MM.1S (cell line): ENCODE data around the gene UBXN11.

Source experiments
- DNase-seq: peaks from one replicate; pipeline ENCODE4 v3.0.0-alpha.2; 2015
- H2AFZ ChIP-seq: fragments of 300-600 bp; sonication (generic); 2 replicates; pipeline ENCODE4 v1.6.0; 2016; ENCODE audit warnings: antibody characterized with exemption, low read length
- H3F3A ChIP-seq: fragments of 300-600 bp; sonication (generic); 2 replicates; pipeline ENCODE4 v1.6.1; 2016; ENCODE audit warnings: mild to moderate bottlenecking, antibody characterized with exemption, low read length, moderate library complexity, mixed read lengths; ENCODE audit not compliant: insufficient read depth
- H3K27ac ChIP-seq: fragments of 300-600 bp; sonication (generic); 2 replicates; pipeline ENCODE4 v1.5.1; 2016; ENCODE audit warnings: mild to moderate bottlenecking, low read length
- H3K27me3 ChIP-seq: fragments of 300-600 bp; sonication (generic); replicated peaks from 2 replicates; pipeline ENCODE4 v1.6.0; 2016; ENCODE audit warnings: low read length; ENCODE audit not compliant: insufficient read depth
- H3K36me3 ChIP-seq: fragments of 300-600 bp; sonication (generic); replicated peaks from 2 replicates; pipeline ENCODE4 v1.6.1; 2016; ENCODE audit warnings: mild to moderate bottlenecking, low read length, mixed read lengths; ENCODE audit not compliant: insufficient read depth
- H3K4me1 ChIP-seq: fragments of 300-600 bp; sonication (generic); 2 replicates; pipeline ENCODE4 v1.6.1; 2016; ENCODE audit warnings: low read length, mixed read lengths
- H3K4me2 ChIP-seq: fragments of 300-600 bp; sonication (generic); 2 replicates; pipeline ENCODE4 v1.6.0; 2016; ENCODE audit warnings: low read depth, low read length
- H3K4me3 ChIP-seq: fragments of 300-600 bp; sonication (generic); 2 replicates; pipeline ENCODE4 v1.5.1; 2016; ENCODE audit warnings: low read length, mixed read lengths
- H3K79me2 ChIP-seq: fragments of 300-600 bp; sonication (generic); 2 replicates; pipeline ENCODE4 v1.6.1; 2016; ENCODE audit warnings: mixed run types, low read length, mixed read lengths
- H3K9ac ChIP-seq: fragments of 300-600 bp; sonication (generic); 2 replicates; pipeline ENCODE4 v1.6.1; 2016; ENCODE audit warnings: low read length, mixed read lengths
- H3K9me2 ChIP-seq: fragments of 300-600 bp; sonication (generic); replicated peaks from 2 replicates; pipeline ENCODE4 v1.6.1; 2016; ENCODE audit warnings: mild to moderate bottlenecking, low read length, mixed read lengths; ENCODE audit not compliant: insufficient read depth
- H3K9me3 ChIP-seq: fragments of 300-600 bp; sonication (generic); replicated peaks from 2 replicates; pipeline ENCODE4 v1.6.1; 2016; ENCODE audit warnings: mild to moderate bottlenecking, low read length, mixed read lengths; ENCODE audit not compliant: insufficient read depth
- H4K20me1 ChIP-seq: fragments of 300-600 bp; sonication (generic); 2 replicates; pipeline ENCODE4 v1.6.1; 2016; ENCODE audit warnings: mild to moderate bottlenecking, low read length, moderate library complexity, mixed read lengths; ENCODE audit not compliant: insufficient read depth
- EZH2 ChIP-seq: fragments of 300-600 bp; sonication (generic); optimal IDR thresholded peaks from 2 replicates; pipeline ENCODE3; 2017; ENCODE audit warnings: low read depth, mild to moderate bottlenecking, antibody characterized with exemption, low read length, mixed read lengths
- EZH2phosphoT487 ChIP-seq: fragments of 300-600 bp; sonication (generic); IDR thresholded peaks from 2 replicates; pipeline ENCODE4 v1.6.1; 2018; ENCODE audit warnings: antibody characterized with exemption, low read length
- TF ChIP-seq, protein P1 (sequence below): fragments of 300-600 bp; sonication (generic); IDR thresholded peaks from 2 replicates; pipeline ENCODE4 v1.5.1; 2016; ENCODE audit warnings: antibody characterized with exemption, low read length, mixed read lengths

Gene UBXN11

DNA sequence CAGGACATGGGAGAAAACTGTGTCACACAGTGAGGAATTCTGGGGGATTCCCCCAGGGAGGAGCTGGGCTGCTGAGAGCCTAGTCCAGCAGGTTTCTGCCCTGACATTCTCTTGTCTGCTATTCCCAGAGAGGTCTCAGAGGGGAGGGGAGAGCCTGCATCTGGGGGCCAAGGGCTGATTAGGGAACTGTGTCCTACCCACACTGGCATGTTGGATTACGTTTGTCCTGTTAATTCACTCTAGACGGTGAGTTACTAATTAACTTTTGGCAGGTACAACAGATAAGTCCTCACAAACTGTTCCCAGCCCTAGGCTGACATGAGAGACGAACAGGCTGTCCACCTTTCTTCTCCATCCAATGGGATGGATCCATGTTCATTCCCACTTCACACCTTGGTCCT is 29.2 kb downstream of the UBXN11 start:
- Histone ChIP-seq H4K20me1 (no peaks in the 10 kb centered on the region), H3K4me1 (peaks cover 16% of the 10 kb centered on the region), H3K79me2 (peaks cover 25% of the 10 kb centered on the region), H3K36me3 (peaks cover 14% of the 10 kb centered on the region), H3K27ac (no peak overlapping the region), H2AFZ (no peak overlapping the region), H3K9ac (no peak overlapping the region), H3F3A (peaks cover 23% of the 10 kb centered on the region), H3K9me3 (no peaks in the 10 kb centered on the region), H3K4me2 (no peak overlapping the region), H3K27me3 (no peaks in the 10 kb centered on the region), H3K9me2 (no peaks in the 10 kb centered on the region), H3K4me3 (no peak overlapping the region)
- TF ChIP-seq EZH2phosphoT487, result no peak
- TF ChIP-seq, protein P1, sequence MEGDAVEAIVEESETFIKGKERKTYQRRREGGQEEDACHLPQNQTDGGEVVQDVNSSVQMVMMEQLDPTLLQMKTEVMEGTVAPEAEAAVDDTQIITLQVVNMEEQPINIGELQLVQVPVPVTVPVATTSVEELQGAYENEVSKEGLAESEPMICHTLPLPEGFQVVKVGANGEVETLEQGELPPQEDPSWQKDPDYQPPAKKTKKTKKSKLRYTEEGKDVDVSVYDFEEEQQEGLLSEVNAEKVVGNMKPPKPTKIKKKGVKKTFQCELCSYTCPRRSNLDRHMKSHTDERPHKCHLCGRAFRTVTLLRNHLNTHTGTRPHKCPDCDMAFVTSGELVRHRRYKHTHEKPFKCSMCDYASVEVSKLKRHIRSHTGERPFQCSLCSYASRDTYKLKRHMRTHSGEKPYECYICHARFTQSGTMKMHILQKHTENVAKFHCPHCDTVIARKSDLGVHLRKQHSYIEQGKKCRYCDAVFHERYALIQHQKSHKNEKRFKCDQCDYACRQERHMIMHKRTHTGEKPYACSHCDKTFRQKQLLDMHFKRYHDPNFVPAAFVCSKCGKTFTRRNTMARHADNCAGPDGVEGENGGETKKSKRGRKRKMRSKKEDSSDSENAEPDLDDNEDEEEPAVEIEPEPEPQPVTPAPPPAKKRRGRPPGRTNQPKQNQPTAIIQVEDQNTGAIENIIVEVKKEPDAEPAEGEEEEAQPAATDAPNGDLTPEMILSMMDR, result no peak
- TF ChIP-seq EZH2, result no peak
- DNase-seq, result no peak

DNA sequence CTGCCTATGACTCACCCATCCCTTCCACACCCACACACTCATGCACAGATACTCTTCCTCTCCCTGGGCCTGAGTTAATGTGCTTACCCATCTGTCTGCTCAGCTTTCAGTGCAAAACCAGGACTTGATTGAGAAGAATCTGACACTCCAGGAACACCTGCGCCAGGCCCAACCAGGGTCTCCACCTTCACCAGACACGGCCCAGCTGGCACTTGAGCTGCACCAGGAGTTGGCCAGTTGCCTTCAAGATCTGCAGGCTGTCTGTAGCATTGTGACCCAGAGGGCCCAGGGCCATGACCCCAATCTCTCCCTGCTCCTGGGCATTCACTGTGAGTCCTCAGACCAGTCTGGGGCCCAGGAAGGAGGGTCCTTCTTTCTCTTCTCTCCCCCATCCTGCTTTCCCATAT is 30.0 kb downstream of the UBXN11 start:
- TF ChIP-seq EZH2, result no peak
- no peak for TF ChIP-seq EZH2phosphoT487
- TF ChIP-seq, protein P1, result no peak
- no peaks in the 10 kb centered on the region for H4K20me1 ChIP-seq
- H3K9me2 ChIP-seq, result no peaks in the 10 kb centered on the region
- H3K36me3 ChIP-seq, result peaks cover 14% of the 10 kb centered on the region
- no peaks in the 10 kb centered on the region for H3K9me3 ChIP-seq
- no peak overlapping the region for H3K4me2 ChIP-seq
- no peaks in the 10 kb centered on the region for H3K27me3 ChIP-seq
- H3K9ac ChIP-seq, result no peak overlapping the region
- H3K4me1 ChIP-seq, result peaks cover 16% of the 10 kb centered on the region
- DNase-seq, result no peak
- peaks cover 23% of the 10 kb centered on the region for H3F3A ChIP-seq
- H3K27ac ChIP-seq, result no peak overlapping the region
- no peak overlapping the region for H2AFZ ChIP-seq
- peaks cover 21% of the 10 kb centered on the region for H3K79me2 ChIP-seq
- H3K4me3 ChIP-seq, result no peak overlapping the region

DNA sequence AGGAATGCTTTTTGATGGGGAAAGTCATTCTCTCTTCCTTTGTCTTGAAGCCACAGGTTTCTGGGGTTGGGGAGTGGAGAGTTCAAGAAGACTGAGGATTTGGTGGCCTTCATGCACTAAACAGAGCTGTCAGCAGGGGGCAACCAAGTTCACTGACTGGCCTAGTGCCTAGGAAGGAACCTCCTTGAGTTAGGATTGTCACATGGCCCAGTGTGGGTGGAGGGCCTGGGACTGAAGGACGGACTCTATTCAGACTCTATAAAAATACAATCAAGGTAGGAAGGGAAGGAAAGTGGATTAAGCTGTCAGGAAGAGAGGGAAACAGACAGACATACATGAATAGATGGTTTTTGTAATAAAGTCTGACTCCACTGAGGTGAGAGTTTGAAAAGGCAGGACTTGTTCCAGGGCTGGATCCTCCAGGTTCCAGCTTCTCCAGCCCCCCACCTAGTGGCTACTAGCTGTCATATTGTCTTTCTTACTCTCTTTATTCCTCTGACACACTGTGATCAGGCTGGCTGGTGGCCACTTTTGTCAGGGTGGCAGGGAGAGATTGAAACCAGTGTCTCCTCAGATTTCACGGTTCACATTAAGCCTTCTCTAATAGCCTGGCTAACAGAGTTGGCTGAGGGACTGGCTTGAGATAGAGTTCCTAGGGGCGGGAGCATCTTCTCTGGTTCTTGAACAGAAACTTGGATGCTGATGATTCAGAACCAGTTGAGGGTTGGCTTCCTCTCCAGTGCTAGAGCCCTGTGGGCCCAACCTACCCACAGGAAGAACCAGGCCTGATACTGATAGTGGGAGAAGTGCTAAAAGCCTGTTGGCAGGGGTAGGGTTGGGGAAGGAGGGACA is 30.6 kb downstream of the UBXN11 start:
- no peak for TF ChIP-seq EZH2phosphoT487
- TF ChIP-seq, protein P1, result peak; percentile 84
- H3K27ac ChIP-seq, result peak overlapping the region; percentile 16; the same call in 1 of the 2 replicates
- H3K27me3 ChIP-seq, result no peaks in the 10 kb centered on the region
- no peak overlapping the region for H3K9ac ChIP-seq
- no peak overlapping the region for H3K4me2 ChIP-seq
- H2AFZ ChIP-seq, result no peak overlapping the region
- H3K9me3 ChIP-seq, result no peaks in the 10 kb centered on the region
- peaks cover 16% of the 10 kb centered on the region for H3K4me1 ChIP-seq
- H3K79me2 ChIP-seq, result peaks cover 15% of the 10 kb centered on the region
- DNase-seq, result peak; percentile 74
- no peak overlapping the region for H3K4me3 ChIP-seq
- peaks cover 14% of the 10 kb centered on the region for H3K36me3 ChIP-seq
- H3F3A ChIP-seq, result peaks cover 23% of the 10 kb centered on the region
- H4K20me1 ChIP-seq, result no peaks in the 10 kb centered on the region
- no peaks in the 10 kb centered on the region for H3K9me2 ChIP-seq
